GM10248 (cell line): ENCODE data around the gene PALLD.

ENCODE experiments used
- CTCF ChIA-PET: fragments of 300-600 bp; sonication (Branson Sonifier 250); formaldehyde crosslinking; extraction: SDS; loops from one replicate; lab custom pipeline; 2021; ENCODE audit warnings: antibody characterized with exemption; lab: Yijun Ruan, JAX
- POLR2A ChIA-PET: fragments of 350-650 bp; sonication (Branson Sonifier 250); formaldehyde crosslinking; extraction: SDS; loops from one replicate; lab custom pipeline; 2020; ENCODE audit warnings: antibody characterized with exemption; lab: Yijun Ruan, JAX
- DNase-seq: peaks from one replicate; pipeline ENCODE4 v3.0.0; 2012; ENCODE audit errors: extremely low spot score
- CTCF ChIP-seq: IDR thresholded peaks from 2 replicates; pipeline ENCODE4 v1.5.1; 2012; ENCODE audit warnings: mild to moderate bottlenecking, low read depth; ENCODE audit errors: extremely low read depth, missing control alignments, control extremely low read depth

The PALLD gene

GRCh38 chr4:168585168-168586091 lies 88.6 kb downstream of the PALLD start:
- CTCF ChIA-PET = interaction anchor here (0.7 to 2.2 kb wide), 9 partner anchors 9 to 337 kb away, joined by 3 to 13 read pairs (median 5); partner anchors contain the start of gene DDX60
- POLR2A ChIA-PET = no interaction called here
- DNase-seq = peak; percentile 34
- peak; percentile 43 for TF ChIP-seq CTCF

DNA sequence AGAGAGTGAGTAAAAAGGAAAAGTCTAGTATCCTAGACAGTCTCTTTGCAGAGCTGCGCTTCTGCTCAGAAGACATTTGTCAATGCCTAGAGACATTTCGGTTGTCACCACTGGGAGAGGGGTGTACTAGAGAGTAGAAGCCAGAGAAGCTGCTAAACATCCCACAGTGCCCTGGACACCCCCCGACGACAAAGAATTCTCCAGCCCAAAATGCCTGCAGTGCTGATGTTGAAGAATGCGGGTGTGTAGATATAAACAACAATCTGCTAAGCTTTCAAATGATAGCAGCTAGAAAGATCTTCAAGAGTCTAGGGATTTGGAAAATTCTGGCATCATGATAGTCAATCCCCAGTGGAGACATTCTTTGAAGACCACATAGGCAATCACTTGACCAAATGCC lies 90.1 kb downstream of the PALLD start:
- no peak for TF ChIP-seq CTCF
- DNase-seq = no peak
- POLR2A ChIA-PET = interaction anchor here (0.5 kb wide), 1 partner anchor 1069 kb away, joined by 3 read pairs; no protein-coding TSS in a partner anchor
- CTCF ChIA-PET = interaction anchor here (0.9 to 2.2 kb wide), 3 partner anchors 10 to 14 kb away, joined by 3 to 8 read pairs (median 4); no protein-coding TSS in a partner anchor

- CTCF ChIA-PET = interaction anchor here (1.3 to 1.6 kb wide), 2 partner anchors 9 to 24 kb away, joined by 3 read pairs; no protein-coding TSS in a partner anchor
- POLR2A ChIA-PET = interaction anchor here (0.5 kb wide), 1 partner anchor 1068 kb away, joined by 3 read pairs; no protein-coding TSS in a partner anchor
- no peak for DNase-seq
- TF ChIP-seq CTCF = no peak
These were observed 90.7 kb downstream of the PALLD start for GRCh38 chr4:168587411-168588125.

DNA sequence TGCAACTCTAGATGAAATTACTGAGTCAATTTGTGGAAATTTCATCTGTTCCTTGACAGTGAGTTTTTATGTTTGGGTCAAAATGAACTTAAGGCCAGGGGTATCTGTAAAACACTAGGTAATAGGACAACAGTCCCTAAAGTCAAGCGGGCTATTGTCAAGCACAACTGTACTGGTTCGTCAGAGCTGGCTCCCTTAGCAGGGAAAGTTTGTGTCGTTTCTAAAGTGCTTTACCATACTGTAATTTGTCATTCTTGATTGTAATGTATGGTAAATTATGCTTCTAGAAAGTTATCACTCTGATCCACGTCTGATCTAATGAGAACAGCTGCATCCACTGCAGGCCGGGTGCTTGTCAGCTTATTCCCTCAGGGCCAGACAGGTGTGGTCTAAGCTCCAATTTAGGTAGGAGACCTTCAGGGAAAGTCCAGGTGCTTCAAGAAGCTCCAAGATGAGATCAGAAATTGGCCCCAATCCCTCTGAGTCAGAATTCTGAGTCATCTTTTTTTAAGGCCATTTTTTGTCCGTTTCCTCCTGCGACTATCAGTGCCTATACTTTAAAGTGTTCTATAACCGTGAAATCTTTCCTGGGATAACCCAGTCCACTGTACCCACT lies 92.2 kb downstream of the PALLD start:
- POLR2A ChIA-PET = no interaction called here
- no peak for TF ChIP-seq CTCF
- no peak for DNase-seq
- CTCF ChIA-PET = interaction anchor here (1.6 kb wide), 1 partner anchor 22 kb away, joined by 3 read pairs; no protein-coding TSS in a partner anchor

DNA sequence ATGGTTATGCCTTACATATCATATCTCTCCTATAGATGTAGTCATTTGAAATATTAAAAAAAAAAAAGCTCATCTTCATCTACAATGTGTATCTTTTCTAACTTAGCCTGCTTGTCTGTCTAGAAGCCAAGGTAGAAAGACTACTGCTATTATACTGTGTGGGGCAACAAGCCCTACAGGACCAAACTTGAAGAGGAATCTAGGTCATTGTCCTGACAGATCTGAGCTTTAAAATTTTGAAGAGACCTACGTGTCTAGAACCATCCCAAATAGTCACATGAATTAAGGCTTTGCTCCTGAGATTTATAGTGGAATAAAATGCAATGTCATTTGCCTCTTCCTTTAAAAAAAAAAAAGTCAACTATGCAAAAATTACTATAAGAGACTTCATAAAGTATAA lies 95.8 kb downstream of the PALLD start:
- ChIA-PET POLR2A (no interaction called here), CTCF (no interaction called here)
- no peak for DNase-seq
- TF ChIP-seq CTCF = no peak
